ENCODE results near the gene ZBTB43.

DNA sequence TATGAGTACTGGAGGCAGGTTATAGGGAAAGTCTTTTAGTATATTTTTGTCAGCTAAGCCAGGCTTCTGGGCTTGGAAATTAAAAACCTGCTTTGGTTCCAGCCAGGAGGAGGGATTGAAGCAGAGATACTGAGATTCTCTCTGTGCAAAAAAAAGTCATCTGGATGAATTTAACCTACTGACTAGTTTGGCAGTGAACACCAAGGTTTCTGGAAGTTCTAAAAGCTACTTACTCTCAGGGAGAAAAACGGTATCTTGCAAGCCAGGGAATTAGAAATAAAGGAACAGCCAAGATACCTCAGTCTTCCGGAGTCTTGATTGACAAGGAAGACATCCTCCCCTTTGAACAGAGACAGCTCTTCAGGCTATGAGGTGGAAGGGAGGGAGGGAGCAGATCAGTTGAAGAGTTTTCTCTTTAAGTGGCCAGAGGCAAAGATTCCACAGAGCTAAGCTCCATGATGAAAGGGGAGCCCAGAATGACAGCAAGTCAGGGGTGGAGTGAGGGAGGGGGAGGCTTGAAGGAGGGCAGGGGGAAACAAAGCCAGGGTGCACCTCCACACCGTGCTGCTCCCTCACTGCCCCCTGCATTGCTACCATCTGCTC, 47.3 kb downstream of the ZBTB43 start:
- no peak for TF ChIP-seq CTCF (IDR thresholded peaks at IDR 0.05)
- TF ChIP-seq POLR2A (IDR thresholded peaks at IDR 0.05): no peak
